ENCODE measurements around the gene KIRREL3. TPM values are rescaled to one million over a fixed set of nuclear protein-coding genes. Genes with fewer than 3 reads are reported as not detected.

KIRREL3 gene
- total and polyA plus RNA-seq, 10 donors = 0.50 to 5.4 (median 2.0) TPM

DNA sequence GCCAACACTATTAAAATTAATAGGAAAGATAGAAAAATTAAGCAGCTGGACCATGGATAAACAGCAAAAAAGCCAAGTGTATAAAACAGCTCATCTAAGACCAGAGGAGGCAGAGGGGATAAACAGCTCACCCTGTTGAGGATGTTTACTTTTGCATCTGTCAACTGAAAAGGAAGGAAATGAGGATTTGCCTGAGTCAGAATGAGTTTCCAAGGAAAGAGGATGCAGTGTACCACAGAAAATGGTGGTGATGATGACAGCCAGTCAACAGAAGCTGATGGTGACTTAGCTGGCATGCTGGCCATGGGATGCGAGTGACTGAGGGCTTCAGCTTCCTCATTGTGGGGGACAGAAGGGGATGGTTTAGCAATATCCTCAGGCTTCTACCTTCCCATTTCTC lies 183.5 kb downstream of the KIRREL3 start:
- no peaks in the 10 kb centered on the region for H3K9me3 ChIP-seq
- H3K4me1 ChIP-seq = no peaks in the 10 kb centered on the region
- 17 to 73% (median 50%) methylated on average over 1 of the region's 1 CpG for WGBS, 5 donors
- H3K36me3 ChIP-seq = no peaks in the 10 kb centered on the region
- DNase-seq = no peak
- no peak for TF ChIP-seq POLR2A (IDR thresholded peaks at IDR 0.05)
- TF ChIP-seq, protein P1, sequence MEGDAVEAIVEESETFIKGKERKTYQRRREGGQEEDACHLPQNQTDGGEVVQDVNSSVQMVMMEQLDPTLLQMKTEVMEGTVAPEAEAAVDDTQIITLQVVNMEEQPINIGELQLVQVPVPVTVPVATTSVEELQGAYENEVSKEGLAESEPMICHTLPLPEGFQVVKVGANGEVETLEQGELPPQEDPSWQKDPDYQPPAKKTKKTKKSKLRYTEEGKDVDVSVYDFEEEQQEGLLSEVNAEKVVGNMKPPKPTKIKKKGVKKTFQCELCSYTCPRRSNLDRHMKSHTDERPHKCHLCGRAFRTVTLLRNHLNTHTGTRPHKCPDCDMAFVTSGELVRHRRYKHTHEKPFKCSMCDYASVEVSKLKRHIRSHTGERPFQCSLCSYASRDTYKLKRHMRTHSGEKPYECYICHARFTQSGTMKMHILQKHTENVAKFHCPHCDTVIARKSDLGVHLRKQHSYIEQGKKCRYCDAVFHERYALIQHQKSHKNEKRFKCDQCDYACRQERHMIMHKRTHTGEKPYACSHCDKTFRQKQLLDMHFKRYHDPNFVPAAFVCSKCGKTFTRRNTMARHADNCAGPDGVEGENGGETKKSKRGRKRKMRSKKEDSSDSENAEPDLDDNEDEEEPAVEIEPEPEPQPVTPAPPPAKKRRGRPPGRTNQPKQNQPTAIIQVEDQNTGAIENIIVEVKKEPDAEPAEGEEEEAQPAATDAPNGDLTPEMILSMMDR (IDR thresholded peaks at IDR 0.05 in 8 of 11, conservative IDR thresholded peaks at IDR 0.05 in 3 of 11) = no peak
- TF ChIP-seq POLR2AphosphoS5 (IDR thresholded peaks at IDR 0.05) = no peak
- H3K27ac ChIP-seq = no peak overlapping the region
- H3K4me3 ChIP-seq = no peak overlapping the region
- intact Hi-C loops (cut with DNase I; ENCODE audit: low total_unique reads) = no loop called here
- peaks cover 0 to 28% (median 0%) of the 10 kb centered on the region in 7 donors for H3K27me3 ChIP-seq (replicated peaks in 1 of 7)

DNA sequence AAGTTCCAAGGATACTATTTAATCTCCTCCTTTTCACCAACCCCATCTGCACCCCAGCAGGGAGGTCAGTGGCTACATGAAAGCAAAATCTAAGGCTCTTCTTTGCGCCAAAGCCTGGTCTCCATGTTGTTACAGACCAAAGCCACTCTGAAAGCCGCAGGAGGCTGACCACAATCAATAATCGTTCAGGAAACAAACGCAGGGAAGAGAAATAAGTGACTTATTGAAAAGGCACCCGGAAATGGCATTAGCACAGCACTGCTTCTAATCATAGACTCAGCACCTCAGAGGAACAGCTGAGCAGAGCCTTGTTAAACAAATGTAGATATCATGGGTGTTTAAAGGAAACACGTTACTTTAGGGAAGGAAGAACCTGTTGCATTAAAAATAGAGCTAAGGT lies 183.9 kb downstream of the KIRREL3 start:
- peaks cover 0 to 28% (median 0%) of the 10 kb centered on the region in 7 donors for H3K27me3 ChIP-seq (replicated peaks in 1 of 7)
- no peak overlapping the region for H3K4me3 ChIP-seq
- no peaks in the 10 kb centered on the region for H3K4me1 ChIP-seq
- WGBS, 5 donors = 6 to 18% (median 10%) methylated on average over 6 of the region's 6 CpGs
- no peaks in the 10 kb centered on the region for H3K9me3 ChIP-seq
- intact Hi-C loops (cut with DNase I; ENCODE audit: low total_unique reads) = no loop called here
- H3K27ac ChIP-seq = no peak overlapping the region
- TF ChIP-seq POLR2A (IDR thresholded peaks at IDR 0.05) (no peak), POLR2AphosphoS5 (IDR thresholded peaks at IDR 0.05) (no peak)
- TF ChIP-seq, protein P1 (IDR thresholded peaks at IDR 0.05 in 8 of 11, conservative IDR thresholded peaks at IDR 0.05 in 3 of 11) = no peak
- no peak for DNase-seq
- no peaks in the 10 kb centered on the region for H3K36me3 ChIP-seq

DNA sequence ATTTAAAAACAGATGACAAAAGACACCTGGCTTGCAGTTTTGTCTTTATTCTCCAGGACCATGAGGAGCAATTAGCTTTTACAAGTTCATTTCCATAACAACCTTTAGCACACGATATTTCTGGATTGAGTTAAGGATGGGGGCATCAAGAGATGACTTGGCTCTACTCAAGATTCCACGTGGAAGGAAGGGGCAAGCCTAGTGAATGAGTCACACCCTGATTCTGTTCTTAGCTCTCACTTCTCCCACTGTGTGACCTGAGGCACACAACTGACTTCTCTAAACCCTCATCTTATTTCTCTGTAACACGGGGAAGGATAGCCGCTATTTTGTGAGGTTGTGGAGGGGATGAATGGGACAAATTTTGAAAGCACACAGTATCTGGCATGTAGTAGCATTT lies 185.5 kb downstream of the KIRREL3 start:
- no peak for DNase-seq
- TF ChIP-seq POLR2AphosphoS5 (IDR thresholded peaks at IDR 0.05) = no peak
- TF ChIP-seq POLR2A (IDR thresholded peaks at IDR 0.05) = no peak
- TF ChIP-seq, protein P1 (IDR thresholded peaks at IDR 0.05 in 8 of 11, conservative IDR thresholded peaks at IDR 0.05 in 3 of 11) = no peak
- H3K27me3 ChIP-seq (replicated peaks in 1 of 7) = peaks cover 0 to 26% (median 0%) of the 10 kb centered on the region in 7 donors
- intact Hi-C loops (cut with DNase I; ENCODE audit: low total_unique reads) = no loop called here
- no peaks in the 10 kb centered on the region for H3K4me1 ChIP-seq
- no peaks in the 10 kb centered on the region for H3K36me3 ChIP-seq
- H3K4me3 ChIP-seq = no peak overlapping the region
- H3K27ac ChIP-seq = no peak overlapping the region
- no peaks in the 10 kb centered on the region for H3K9me3 ChIP-seq
- 80 to 88% (median 84%) methylated on average over 4 of the region's 4 CpGs for WGBS, 5 donors

DNA sequence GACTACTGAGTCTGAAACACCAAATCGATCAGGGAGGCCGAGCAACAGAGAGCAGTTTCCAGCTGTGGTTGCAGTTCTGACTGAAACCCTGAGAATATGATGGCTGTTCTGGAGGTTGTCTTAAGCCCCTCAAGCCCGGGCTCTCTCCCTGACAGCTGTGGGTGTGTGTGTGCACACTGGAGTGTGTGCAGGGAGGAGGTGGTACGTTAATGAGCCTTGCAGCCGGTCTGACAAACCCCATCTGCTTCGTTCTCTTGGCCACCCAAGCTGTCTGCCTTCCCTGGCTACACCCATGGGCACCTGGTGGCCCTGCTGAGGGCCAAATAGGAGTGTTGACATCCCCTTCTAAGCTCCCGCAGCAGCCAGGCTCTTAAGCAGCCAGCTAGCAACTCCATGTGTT lies 189.8 kb downstream of the KIRREL3 start:
- H3K9me3 ChIP-seq = no peaks in the 10 kb centered on the region
- 75 to 90% (median 84%) methylated on average over 7 of the region's 7 CpGs for WGBS, 5 donors
- intact Hi-C loops (cut with DNase I; ENCODE audit: low total_unique reads) = no loop called here
- H3K36me3 ChIP-seq = no peaks in the 10 kb centered on the region
- H3K4me1 ChIP-seq = no peaks in the 10 kb centered on the region
- TF ChIP-seq POLR2A (IDR thresholded peaks at IDR 0.05) = no peak
- TF ChIP-seq POLR2AphosphoS5 (IDR thresholded peaks at IDR 0.05) = no peak
- TF ChIP-seq, protein P1 (IDR thresholded peaks at IDR 0.05 in 8 of 11, conservative IDR thresholded peaks at IDR 0.05 in 3 of 11) = no peak
- no peak overlapping the region for H3K27ac ChIP-seq
- H3K27me3 ChIP-seq (replicated peaks in 1 of 7) = peaks cover 0 to 9% (median 0%) of the 10 kb centered on the region in 7 donors
- DNase-seq = no peak
- H3K4me3 ChIP-seq = no peak overlapping the region
